Skeletal muscle satellite cell (primary cell): ENCODE data around the gene SYCP2.

Experiments
- H3K27me3 ChIP-seq: 2 replicates; pipeline ENCODE4 v1.7.0; 2013; ENCODE audit warnings: low read length; ENCODE audit not compliant: control insufficient read depth, insufficient read depth
- H3K36me3 ChIP-seq: 2 replicates; pipeline ENCODE4 v1.7.0; 2013; ENCODE audit warnings: mild to moderate bottlenecking, control low read depth, low read length; ENCODE audit not compliant: insufficient read depth
- H3K4me1 ChIP-seq: 2 replicates; pipeline ENCODE4 v1.7.0; 2013; ENCODE audit warnings: low read length; ENCODE audit not compliant: control insufficient read depth, insufficient read depth
- H3K4me2 ChIP-seq: 2 replicates; pipeline ENCODE4 v1.7.0; 2013; ENCODE audit warnings: mild to moderate bottlenecking, low read length
- H3K4me3 ChIP-seq: 2 replicates; pipeline ENCODE4 v1.7.0; 2013; ENCODE audit warnings: low read length
- H3K9ac ChIP-seq: 2 replicates; pipeline ENCODE4 v1.7.0; 2013; ENCODE audit warnings: mild to moderate bottlenecking, low read depth, low read length, moderate library complexity
- H3K9me3 ChIP-seq: replicated peaks from 2 replicates; pipeline ENCODE4 v1.7.0; 2013; ENCODE audit warnings: mild to moderate bottlenecking, control low read depth, low read length

The SYCP2 gene

GRCh38 chr20:59825563-59825920 lies 107.9 kb downstream of the SYCP2 start:
- Histone ChIP-seq H3K36me3 (no peaks in the 10 kb centered on the region), H3K4me1 (no peaks in the 10 kb centered on the region), H3K9me3 (no peaks in the 10 kb centered on the region), H3K4me2 (no peak overlapping the region), H3K9ac (no peak overlapping the region), H3K4me3 (no peak overlapping the region), H3K27me3 (peaks cover 7% of the 10 kb centered on the region)

- Histone ChIP-seq H3K4me3 (no peak overlapping the region), H3K9me3 (no peaks in the 10 kb centered on the region), H3K27me3 (peaks cover 2% of the 10 kb centered on the region), H3K4me2 (no peak overlapping the region), H3K9ac (no peak overlapping the region), H3K36me3 (no peaks in the 10 kb centered on the region), H3K4me1 (no peaks in the 10 kb centered on the region)
Observed at GRCh38 chr20:59824711-59825562, 108.5 kb downstream of the SYCP2 start.

- H3K9me3 ChIP-seq: no peaks in the 10 kb centered on the region
- H3K36me3 ChIP-seq: no peaks in the 10 kb centered on the region
- no peaks in the 10 kb centered on the region for H3K27me3 ChIP-seq
- H3K9ac ChIP-seq: no peak overlapping the region
- no peak overlapping the region for H3K4me2 ChIP-seq
- H3K4me3 ChIP-seq: no peak overlapping the region
- no peaks in the 10 kb centered on the region for H3K4me1 ChIP-seq
Observed at GRCh38 chr20:59823491-59824259, 109.8 kb downstream of the SYCP2 start.

- no peaks in the 10 kb centered on the region for H3K9me3 ChIP-seq
- no peaks in the 10 kb centered on the region for H3K27me3 ChIP-seq
- H3K36me3 ChIP-seq: no peaks in the 10 kb centered on the region
- no peak overlapping the region for H3K4me3 ChIP-seq
- no peak overlapping the region for H3K4me2 ChIP-seq
- H3K4me1 ChIP-seq: no peaks in the 10 kb centered on the region
- no peak overlapping the region for H3K9ac ChIP-seq
Observed at GRCh38 chr20:59823030-59823423, 110.4 kb downstream of the SYCP2 start.

- H3K9ac ChIP-seq: no peak overlapping the region
- no peaks in the 10 kb centered on the region for H3K27me3 ChIP-seq
- no peaks in the 10 kb centered on the region for H3K4me1 ChIP-seq
- H3K4me2 ChIP-seq: no peak overlapping the region
- H3K4me3 ChIP-seq: no peak overlapping the region
- H3K36me3 ChIP-seq: no peaks in the 10 kb centered on the region
- no peaks in the 10 kb centered on the region for H3K9me3 ChIP-seq
Observed at GRCh38 chr20:59822291-59823029, 111.0 kb downstream of the SYCP2 start.

GRCh38 chr20:59821788-59822187 lies 111.6 kb downstream of the SYCP2 start:
- Histone ChIP-seq H3K4me1 (no peaks in the 10 kb centered on the region), H3K4me3 (no peak overlapping the region), H3K36me3 (no peaks in the 10 kb centered on the region), H3K27me3 (no peaks in the 10 kb centered on the region), H3K9ac (no peak overlapping the region), H3K4me2 (no peak overlapping the region), H3K9me3 (no peaks in the 10 kb centered on the region)

- H3K4me3 ChIP-seq: no peak overlapping the region
- H3K9ac ChIP-seq: no peak overlapping the region
- H3K4me2 ChIP-seq: no peak overlapping the region
- no peaks in the 10 kb centered on the region for H3K36me3 ChIP-seq
- H3K27me3 ChIP-seq: no peaks in the 10 kb centered on the region
- no peaks in the 10 kb centered on the region for H3K9me3 ChIP-seq
- H3K4me1 ChIP-seq: no peaks in the 10 kb centered on the region
Observed at GRCh38 chr20:59821201-59821600, 112.2 kb downstream of the SYCP2 start.

- Histone ChIP-seq H3K4me3 (no peak overlapping the region), H3K4me1 (no peaks in the 10 kb centered on the region), H3K4me2 (no peak overlapping the region), H3K9ac (no peak overlapping the region), H3K9me3 (no peaks in the 10 kb centered on the region), H3K36me3 (no peaks in the 10 kb centered on the region), H3K27me3 (no peaks in the 10 kb centered on the region)
Observed at GRCh38 chr20:59820204-59821041, 113.0 kb downstream of the SYCP2 start.

- no peaks in the 10 kb centered on the region for H3K27me3 ChIP-seq
- no peak overlapping the region for H3K9ac ChIP-seq
Observed at GRCh38 chr20:59819496-59820203, 113.8 kb downstream of the SYCP2 start.

GRCh38 chr20:59818911-59819310 lies 114.5 kb downstream of the SYCP2 start:
- Histone ChIP-seq H3K4me2 (no peak overlapping the region), H3K36me3 (no peaks in the 10 kb centered on the region), H3K9ac (no peak overlapping the region), H3K4me3 (no peak overlapping the region), H3K27me3 (no peaks in the 10 kb centered on the region), H3K4me1 (no peaks in the 10 kb centered on the region), H3K9me3 (no peaks in the 10 kb centered on the region)

More at GRCh38 chr20:59819496-59820203, 113.8 kb downstream of the SYCP2 start:
- H3K36me3 ChIP-seq: no peaks in the 10 kb centered on the region
- H3K4me1 ChIP-seq: no peaks in the 10 kb centered on the region
- H3K9me3 ChIP-seq: no peaks in the 10 kb centered on the region
- no peak overlapping the region for H3K4me3 ChIP-seq
- H3K4me2 ChIP-seq: no peak overlapping the region
